Stimulated activated naive CD4-positive, alpha-beta T cell (primary cell): Measurements from ENCODE around the gene ATAD3B.
A peak's percentile ranks its signal among the peaks of the same experiment; 100 is the strongest.
"Not testable (repeated sequence)": the region's sequence is repeated elsewhere in the genome, so short reads cannot be mapped to it uniquely, and the experiment has no call there.

Experiments
- DNase-seq, 6 experiments: peaks; one replicate each; lab custom pipeline; 2025; lab: John Stamatoyannopoulos, UW

ATAD3B gene

DNA sequence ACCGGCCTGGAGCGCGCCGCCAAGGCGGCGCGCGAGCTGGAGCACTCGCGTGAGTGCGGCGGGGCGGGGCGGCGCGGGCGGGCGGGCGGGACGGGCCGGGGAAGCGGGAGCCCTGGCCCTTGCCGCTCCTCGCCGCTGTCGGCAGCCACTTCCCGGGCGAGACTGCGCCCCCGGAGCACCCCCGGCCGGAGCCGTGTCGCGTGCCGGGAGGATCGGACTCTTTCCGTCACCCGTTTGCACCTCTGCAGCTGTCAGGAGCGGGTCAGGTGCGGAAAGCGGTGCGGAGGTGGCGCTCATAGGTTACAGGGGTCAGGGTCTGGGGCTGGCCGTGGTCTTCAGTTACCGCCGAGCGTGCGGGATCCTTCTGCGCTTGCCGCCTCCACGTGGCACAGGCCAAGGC, 40.9 kb downstream of the ATAD3B start:
- peak in 3 of 6 experiments; percentile 15 to 33 (median 23) for DNase-seq

DNA sequence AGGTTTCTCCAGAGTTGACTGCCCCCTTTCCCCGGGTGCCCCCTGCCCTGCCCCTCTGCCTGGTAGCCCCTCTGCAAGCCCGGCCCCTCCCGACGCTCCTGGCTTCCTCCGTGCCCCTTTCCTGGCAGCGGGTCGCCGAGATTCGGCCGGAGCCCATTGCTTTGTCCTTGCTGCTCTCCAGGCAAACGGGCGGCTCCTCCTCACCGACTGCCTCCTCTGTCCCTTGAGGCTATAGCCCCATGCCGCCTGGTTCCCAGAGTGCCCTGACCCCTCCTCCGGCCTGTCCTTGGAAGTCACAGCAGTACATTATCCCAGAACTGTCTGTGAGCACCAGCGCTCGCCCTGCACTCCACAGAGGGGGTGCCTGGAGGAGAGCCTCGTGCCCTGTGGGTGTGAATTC, 42.1 kb downstream of the ATAD3B start:
- not testable (repeated sequence) for DNase-seq

DNA sequence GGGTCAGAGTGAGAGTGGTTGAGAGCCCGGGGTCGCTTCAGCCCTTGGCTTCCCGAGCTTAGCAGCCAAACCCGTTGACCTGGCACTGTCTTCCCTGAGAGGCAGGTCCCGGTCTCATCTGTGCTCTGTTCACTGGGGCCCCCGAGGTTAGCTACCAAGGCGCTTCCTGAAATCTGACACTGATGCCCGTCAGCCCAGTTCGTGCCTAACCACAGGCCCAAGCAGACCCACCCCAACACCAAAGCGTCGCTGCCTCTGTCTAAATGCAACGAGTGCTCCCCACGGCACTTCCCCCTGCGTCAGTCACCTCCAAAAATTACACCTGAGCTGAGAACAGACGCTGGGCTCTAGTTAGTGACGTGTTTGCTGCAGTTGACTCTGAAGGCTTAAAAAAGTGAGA, 42.8 kb downstream of the ATAD3B start:
- DNase-seq, result not testable (repeated sequence)

DNA sequence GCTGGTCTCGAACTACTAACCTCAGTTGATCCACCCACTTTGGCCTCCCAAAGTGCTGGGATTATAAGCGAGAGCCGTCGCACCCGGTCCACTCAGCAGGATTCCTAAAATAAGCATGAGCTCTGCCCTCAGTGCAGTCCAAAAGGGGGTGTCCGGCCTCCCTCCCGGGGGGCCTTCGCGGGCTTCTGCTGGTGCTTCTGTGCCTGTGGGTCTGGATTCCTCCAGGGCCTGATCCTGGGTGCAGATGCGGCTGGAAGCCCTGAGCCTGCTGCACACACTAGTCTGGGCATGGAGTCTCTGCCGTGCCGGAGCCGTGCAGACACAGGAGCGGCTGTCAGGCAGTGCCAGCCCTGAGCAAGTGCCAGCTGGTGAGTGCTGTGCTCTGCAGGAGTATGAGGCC, 45.4 kb downstream of the ATAD3B start:
- DNase-seq, result not testable (repeated sequence)

DNA sequence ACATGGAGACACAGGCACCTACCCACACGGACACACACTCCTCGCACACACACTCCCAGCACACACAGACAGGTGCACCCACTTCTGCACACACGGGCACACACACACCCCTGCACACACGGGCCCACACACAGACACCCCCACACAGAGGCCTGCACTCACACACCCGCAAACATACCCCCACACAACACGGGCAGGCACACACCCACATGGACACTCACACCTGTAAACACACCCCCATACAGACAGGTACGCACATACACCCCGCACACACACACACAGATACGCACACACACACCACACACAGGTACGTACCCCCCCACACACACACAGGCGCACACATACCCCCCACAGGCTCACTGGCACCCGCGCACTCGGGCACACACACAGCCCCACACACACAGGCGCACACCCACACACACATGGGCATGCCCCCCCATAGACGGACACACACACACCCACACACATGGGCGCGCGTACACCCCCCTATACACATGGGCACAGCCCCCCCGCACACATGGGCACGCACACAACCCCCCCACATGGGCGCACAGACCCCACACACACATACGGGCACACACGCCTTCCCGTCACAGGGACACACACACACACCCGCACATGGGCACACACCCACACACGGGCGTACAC, 46.5 kb downstream of the ATAD3B start:
- no peak for DNase-seq

DNA sequence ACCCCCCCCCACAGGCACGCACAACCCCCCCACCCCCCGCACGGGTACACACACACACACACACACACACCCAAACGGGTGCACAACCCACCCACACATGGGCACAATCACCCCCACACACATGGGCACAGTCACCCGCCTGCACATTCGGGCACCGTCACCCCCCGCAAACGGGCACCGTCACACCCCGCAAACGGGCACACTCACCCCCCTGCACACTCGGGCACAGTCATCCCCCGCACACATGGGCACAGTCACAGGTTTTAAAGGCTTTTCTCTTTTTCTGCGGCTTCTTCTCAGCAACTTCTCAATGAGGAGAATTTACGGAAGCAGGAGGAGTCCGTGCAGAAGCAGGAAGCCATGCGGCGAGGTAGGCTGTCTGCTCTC, 47.0 kb downstream of the ATAD3B start:
- not testable (repeated sequence) for DNase-seq

DNA sequence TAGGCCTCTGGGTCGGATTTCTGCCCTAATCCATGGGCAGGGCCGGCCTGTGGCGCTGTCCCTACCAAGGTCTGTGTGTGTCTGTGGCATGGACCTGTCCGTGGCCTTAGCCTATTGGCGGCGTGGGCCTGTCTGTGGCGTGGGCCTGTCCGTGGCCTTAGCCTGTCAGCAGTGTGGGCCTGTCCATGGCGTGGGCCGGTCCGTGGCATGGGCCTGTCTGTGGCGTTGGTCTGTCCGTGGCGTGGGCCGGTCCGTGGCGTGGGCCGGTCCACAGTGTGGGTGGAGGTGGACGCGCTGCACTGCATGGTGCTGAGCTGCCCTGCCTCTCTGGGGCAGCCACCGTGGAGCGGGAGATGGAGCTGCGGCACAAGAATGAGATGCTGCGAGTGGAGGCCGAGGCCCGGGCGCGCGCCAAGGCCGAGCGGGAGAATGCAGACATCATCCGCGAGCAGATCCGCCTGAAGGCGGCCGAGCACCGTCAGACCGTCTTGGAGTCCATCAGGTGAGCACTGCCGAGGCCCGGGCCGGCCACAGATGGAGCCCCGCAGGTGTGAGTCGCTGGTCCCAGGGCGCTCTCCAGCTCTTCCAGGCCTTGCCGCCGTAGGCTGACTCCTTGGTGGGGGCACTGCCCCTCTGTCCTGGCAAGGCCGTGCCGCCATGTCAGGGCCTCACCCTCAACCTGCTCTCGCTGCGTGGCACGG, 48.4 kb downstream of the ATAD3B start:
- DNase-seq, result not testable (repeated sequence)

DNA sequence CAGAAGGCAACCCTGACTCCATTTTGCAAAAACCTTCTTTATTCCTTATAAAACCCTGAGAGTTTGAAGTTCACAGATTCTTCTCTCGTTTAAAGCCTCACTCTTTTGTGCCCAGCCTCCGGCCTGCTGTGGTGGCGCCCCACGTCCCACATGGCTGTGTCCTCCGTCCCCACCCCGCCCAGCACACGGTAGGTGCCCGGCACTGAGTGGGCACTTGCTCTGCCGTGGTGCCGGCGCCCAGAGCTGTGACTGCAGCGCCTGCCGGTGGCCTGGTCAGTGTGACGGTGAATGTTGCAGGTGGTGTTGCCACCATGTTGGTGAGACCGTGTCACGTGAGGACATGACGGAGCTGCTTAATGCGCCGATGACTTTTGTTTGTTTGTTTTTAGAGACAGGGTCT, 49.8 kb downstream of the ATAD3B start:
- no peak for DNase-seq

DNA sequence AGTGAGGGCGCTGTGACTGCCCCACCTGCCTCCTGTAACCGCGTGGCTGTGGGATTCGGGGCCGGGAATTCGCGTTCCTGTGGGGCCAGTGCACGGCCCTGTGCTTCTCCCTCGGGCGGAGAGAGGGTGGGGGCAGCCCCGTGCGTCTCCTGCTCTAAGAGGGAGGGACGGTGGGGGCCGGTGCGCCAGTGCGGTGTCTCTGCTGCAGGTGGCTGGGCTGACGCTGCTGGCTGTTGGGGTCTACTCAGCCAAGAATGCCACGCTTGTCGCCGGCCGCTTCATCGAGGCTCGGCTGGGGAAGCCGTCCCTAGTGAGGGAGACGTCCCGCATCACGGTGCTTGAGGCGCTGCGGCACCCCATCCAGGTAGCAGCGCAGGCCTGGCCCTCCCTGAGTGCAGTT, 51.0 kb downstream of the ATAD3B start:
- DNase-seq, result not testable (repeated sequence)

DNA sequence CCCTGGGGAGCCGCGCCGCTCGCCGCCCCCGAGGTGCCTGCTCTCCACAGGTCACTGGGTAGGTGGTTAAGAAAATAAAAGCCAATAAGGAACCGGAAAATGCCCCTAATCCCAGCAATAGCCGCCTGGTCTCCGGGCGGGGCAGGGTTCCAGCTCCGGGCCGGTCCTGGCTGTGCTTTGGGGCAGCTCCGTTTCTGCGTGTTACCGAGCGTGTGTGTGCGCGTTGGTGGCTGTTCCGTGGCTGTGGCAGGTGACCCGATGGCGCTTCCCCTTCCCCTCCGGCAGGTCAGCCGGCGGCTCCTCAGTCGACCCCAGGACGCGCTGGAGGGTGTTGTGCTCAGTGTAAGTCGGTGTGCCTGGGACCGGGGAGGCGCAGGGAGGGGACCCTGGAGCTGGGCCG, 51.7 kb downstream of the ATAD3B start:
- DNase-seq, result not testable (repeated sequence)

DNA sequence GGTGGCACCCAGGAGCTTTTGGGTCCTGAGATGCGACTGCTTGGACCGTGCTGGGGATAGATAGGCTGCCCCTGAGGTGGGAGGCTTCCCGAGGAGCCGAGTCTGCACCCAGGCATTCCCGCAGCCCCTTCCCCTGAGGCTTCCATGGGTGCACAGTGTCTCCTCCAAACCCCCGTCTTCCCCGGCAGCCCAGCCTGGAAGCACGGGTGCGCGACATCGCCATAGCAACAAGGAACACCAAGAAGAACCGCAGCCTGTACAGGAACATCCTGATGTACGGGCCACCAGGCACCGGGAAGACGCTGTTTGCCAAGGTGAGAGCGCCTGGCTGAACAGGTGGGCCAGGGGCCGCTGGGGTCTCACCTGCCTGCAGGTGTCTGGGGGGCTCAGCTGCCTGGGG, 52.1 kb downstream of the ATAD3B start:
- not testable (repeated sequence) for DNase-seq

DNA sequence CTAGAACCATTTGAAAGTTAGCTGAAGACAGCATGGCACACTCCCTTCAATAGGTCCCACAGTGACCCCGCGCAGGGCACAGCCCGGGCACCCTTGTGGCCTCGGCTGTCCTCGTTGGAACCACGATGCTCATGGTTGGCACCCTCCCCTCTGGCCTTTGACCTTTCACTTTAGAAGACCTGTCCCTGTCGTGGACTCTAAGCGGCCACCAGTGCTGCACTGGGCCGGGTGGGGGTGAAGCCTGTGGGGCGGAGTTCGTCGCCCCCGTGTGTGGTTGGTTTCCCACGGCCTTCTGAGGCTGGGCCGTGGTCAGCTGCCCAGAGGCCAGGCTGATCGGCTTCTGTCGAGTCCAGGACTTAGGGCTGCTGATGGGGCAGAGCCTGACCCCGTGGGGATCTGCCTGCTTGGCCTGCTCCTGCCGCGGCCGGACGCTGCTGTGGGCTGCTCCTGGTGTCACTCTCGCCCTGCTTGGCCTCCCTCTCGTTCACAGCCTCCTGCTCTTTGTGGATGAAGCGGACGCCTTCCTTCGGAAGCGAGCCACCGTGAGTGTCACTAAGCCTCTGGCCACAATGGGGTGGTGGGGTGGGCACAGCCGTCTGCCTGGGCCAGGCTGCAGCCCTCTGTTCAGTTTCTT, 53.3 kb downstream of the ATAD3B start:
- not testable (repeated sequence) for DNase-seq

DNA sequence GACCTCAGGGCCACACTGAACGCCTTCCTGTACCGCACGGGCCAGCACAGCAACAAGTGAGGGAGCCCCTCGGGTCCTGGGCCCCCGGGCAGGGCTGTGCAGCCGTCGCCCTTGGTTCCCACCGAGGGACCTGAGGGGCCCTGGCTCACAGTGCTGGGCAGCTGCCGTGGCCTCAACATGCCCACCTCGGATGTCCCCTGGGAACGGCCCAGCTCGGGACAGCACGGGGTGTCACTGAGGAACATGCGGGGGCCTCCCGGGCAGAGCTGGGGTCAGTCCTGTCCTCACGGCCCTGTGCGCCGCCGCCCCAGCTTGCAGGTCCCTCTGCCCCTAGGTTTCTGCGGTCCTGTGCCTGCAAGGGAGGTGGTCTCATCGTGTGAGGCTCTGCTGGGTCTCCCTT, 54.9 kb downstream of the ATAD3B start:
- DNase-seq, result not testable (repeated sequence)

DNA sequence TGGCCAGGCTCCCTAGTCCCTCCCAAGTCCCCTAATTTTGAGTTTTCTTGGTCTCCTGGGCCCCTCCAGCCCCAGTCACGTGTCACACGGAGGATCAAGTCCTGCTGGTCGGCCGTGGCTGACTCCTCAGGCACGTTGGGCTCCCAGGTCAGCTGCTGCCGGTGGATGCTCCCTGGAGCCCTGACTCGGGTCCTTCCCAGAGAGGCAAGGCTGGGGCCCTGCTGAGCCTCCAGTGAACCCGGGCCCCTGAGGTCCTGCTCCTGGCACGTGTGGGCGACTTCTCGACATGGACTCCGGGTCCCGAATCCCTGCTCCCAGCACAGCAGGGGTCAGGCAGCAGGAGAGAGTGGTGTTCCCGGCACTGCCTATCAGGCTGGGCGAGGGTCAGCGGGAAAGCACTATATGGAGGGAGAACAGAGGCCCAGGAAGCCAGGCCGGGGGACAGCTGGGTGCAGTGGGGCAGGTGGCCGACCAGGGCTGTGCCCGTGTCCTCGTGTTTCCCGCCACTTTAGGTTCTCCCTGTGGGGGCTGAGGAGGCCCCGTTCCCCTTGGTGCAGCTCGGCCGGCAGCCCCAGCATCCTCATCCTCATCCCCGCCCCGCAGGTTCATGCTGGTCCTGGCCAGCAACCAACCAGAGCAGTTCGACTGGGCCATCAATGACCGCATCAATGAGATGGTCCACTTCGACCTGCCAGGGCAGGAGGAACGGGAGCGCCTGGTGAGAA, 55.7 kb downstream of the ATAD3B start:
- DNase-seq, result no peak

DNA sequence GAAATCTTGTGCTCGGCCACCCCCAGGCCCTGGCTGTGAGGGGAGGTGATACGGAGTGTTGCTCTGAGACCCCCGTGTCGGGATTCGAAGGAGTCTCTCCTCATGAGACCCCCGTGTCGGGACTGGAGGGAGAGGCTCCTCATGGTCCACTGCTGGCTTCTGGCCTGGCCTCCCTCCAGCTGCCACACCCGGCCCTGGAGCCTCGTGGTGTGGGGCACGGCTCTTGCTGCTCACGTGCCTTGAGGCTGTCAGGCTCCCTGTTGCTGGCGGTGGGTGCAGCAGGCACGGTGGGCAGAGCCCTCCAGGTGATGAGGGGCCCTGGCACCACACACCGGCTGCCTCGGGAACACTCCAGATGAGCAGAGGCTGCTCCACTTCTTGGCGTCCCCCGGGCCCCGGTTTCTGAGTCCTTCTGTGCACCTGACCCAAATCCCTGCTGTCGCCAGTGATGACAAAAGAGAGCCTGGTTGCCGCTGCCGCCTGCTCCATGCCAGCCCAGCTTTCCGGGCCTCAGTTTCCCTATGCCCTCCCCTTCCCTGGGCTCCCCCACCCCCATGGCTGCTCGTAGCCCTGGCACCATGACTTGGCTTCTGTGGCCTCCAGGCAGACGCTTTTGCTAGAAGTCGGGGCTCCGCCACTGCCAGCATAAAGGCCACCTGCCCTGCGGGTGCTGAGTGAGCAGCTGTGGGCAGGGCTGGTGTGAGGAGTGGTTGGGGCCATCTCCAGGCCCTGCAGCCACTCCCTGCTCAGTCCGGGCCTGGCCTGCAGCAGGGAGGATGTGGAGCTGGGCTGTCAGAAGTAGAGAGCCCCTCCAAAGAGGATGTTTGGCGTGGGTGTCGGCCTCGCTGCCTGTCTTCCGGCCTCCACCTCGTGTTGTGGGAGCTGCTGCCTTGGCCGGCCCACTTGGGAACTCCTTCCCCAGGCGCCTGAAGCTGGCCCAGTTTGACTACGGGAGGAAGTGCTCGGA, 57.0 kb downstream of the ATAD3B start:
- DNase-seq, result no peak

DNA sequence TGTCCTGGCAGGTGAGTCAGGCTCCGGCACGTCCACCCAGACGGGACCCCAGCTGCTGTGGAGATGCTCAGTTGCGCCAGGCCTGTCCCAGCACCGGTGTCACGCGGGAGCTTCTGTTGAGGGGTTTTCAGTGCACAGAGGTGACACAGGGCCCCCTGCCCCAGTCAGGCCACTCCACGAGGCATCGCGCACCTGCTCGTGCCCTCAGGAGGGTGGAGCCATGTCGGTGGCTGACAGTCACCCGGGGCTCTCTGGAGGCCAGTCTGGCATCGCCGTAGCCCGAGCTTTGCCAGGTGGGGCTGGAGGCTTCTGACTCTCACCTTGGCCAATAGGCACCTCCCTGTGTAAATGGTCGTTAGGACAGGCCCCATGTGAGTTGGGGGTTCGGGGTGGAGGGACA, 57.8 kb downstream of the ATAD3B start:
- no peak for DNase-seq

DNA sequence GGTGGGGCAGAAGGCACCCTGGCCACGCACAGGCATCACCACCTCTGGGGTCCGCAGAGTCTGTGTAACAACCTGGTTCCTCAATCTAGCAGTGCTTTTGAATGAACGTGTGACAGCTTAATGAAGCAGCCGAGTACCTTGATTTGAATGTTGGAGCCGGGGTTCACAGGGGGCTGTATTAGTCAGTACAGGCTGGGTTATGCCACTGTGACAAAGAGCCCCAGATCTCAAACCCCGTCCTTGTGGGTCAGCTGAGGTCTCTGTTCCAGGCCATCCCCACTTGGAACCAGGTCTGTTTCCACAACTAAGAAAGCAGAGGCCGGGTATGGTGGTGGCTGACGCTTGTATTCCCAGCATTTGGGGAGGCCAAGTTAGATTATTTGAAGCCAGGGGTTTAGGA, 58.4 kb downstream of the ATAD3B start:
- no peak for DNase-seq

DNA sequence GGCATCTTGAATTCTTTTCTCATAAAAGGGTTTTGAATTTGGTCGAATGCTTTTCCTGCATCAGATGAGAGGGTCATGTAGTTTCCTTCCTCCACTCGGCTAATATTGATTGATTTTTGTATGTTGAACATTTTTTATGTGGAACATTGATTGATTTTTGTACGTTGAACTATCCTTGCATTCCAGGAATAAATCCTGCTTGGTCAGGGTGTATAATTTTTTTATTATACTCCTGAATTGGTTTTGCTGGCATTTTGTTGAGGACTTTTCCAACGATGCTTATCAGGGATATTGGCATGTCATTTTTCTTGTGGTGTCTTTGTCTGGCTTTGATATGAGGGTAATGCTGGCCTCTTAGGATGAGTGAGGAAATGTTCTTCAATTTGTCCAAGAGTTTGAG, 60.4 kb downstream of the ATAD3B start:
- DNase-seq, result no peak

DNA sequence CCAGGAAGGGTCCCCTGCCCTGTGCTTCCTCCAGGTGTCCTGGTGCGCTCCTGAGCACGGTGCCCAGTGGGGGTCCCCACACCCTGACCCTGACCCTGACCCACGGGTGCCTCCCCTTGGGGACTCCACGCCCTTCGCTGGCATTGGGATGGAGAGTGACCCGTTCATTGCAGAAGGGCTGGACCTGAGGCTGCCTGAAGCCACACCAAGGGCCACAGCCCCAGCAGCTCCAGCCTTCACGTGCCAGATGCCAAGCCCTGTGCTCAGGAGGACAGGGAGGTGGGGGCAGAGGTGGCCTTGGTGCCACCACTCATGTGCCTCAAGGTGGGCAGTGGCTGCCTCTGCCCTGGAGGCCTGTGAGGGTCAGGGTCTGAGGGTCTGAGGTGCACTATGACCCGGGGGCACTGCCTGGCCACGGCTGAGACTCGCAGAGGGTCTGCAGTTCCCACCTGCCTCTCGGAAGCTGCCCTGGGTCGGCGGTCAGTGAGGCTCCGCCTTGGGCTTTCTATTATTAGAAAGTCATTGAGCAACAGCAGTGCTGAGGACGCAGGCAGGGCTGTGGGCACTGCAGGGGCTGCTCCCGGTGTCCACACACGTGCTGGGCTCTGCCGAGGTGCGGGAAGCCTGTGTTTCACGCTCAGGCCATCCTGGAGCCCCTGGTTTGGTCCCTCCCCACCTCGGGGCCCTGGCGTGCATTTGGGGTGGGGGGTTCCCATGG, 61.8 kb downstream of the ATAD3B start:
- not testable (repeated sequence) for DNase-seq

DNA sequence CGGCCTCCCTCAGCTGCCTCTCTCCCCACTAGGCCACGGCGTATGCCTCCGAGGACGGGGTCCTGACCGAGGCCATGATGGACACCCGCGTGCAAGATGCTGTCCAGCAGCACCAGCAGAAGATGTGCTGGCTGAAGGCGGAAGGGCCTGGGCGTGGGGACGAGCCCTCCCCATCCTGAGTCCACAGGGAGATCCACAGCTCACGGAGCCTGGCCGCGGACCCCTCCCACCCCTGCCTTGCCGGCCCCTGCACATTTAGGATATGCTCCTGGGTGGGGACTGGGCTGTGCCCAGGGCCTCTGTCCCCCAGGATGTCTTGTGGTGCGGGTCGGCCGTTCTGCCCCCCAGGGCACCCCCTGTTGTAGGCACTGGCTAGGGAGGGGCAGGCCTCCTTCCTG, 62.3 kb downstream of the ATAD3B start:
- DNase-seq, result not testable (repeated sequence)
